ENCODE results near the gene ZFP92. TPM values are rescaled to one million over a fixed set of nuclear protein-coding genes. Genes with fewer than 3 reads are reported as not detected.
A peak's percentile ranks its signal among the peaks of the same experiment; 100 is the strongest.
"Not testable (repeated sequence)": the region's sequence is repeated elsewhere in the genome, so short reads cannot be mapped to it uniquely, and the experiment has no call there.

Gene ZFP92
- total RNA-seq, 1 donor from 2014 or later, result not detected

- Histone ChIP-seq H3K9ac (no peak overlapping the region), H3K4me1 (no peaks in the 10 kb centered on the region), H3K79me2 (ENCODE audit: low read depth) (no peaks in the 10 kb centered on the region), H3F3A (ENCODE audit: low read depth) (no peaks in the 10 kb centered on the region), H2AFZ (replicated peaks) (no peak overlapping the region), H3K9me3 (ENCODE audit: low read depth) (no peaks in the 10 kb centered on the region), H3K27ac (no peak overlapping the region), H4K20me1 (ENCODE audit: low read depth) (no peaks in the 10 kb centered on the region), H3K27me3 (no peaks in the 10 kb centered on the region), H3K4me2 (no peak overlapping the region), H3K36me3 (no peaks in the 10 kb centered on the region), H3K4me3 (no peak overlapping the region)
- Mint-ChIP-seq H3K36me3 (no peaks in the 10 kb centered on the region), H3K9me3 (peaks cover 7% of the 10 kb centered on the region), H3K27ac (no peak overlapping the region), H3K27me3 (ENCODE audit: insufficient read depth, low read depth) (peaks cover 6% of the 10 kb centered on the region), H3K4me1 (no peaks in the 10 kb centered on the region), H3K4me3 (no peak overlapping the region)
- no peak for DNase-seq (ENCODE audit: low spot score)
- no peak for TF ChIP-seq CTCF (IDR thresholded peaks at IDR 0.05)
- TF ChIP-seq EZH2 (IDR thresholded peaks at IDR 0.05), result no peak
- TF ChIP-seq EZH2phosphoT487 (IDR thresholded peaks at IDR 0.05), result no peak
Observed at GRCh38 chrX:153388722-153389459, 22.4 kb upstream of the ZFP92 start.

GRCh38 chrX:153389460-153389768 is 21.9 kb upstream of the ZFP92 start:
- H3K4me1 ChIP-seq; H3F3A ChIP-seq (ENCODE audit: low read depth); H3K4me2 ChIP-seq; H3K79me2 ChIP-seq (ENCODE audit: low read depth); H3K4me3 ChIP-seq; H3K36me3 Mint-ChIP-seq; H4K20me1 ChIP-seq (ENCODE audit: low read depth); H3K9ac ChIP-seq; H2AFZ ChIP-seq (replicated peaks); H3K27ac ChIP-seq; H3K4me3 Mint-ChIP-seq; H3K27ac Mint-ChIP-seq; DNase-seq (ENCODE audit: low spot score); H3K4me1 Mint-ChIP-seq; H3K9me3 Mint-ChIP-seq; H3K9me3 ChIP-seq (ENCODE audit: low read depth); H3K27me3 Mint-ChIP-seq (ENCODE audit: insufficient read depth, low read depth); H3K36me3 ChIP-seq; H3K27me3 ChIP-seq: not testable (repeated sequence)

- peaks cover 14% of the 10 kb centered on the region for H3K9me3 Mint-ChIP-seq
- no peak overlapping the region for H2AFZ ChIP-seq (replicated peaks)
- H3K4me3 ChIP-seq, result no peak overlapping the region
- no peak overlapping the region for H3K4me2 ChIP-seq
- no peak overlapping the region for H3K27ac Mint-ChIP-seq
- H3K4me1 Mint-ChIP-seq, result peaks cover 10% of the 10 kb centered on the region
- no peaks in the 10 kb centered on the region for H3F3A ChIP-seq (ENCODE audit: low read depth)
- no peak overlapping the region for H3K4me3 Mint-ChIP-seq
- TF ChIP-seq EZH2 (IDR thresholded peaks at IDR 0.05) (no peak), CTCF (IDR thresholded peaks at IDR 0.05) (no peak)
- DNase-seq (ENCODE audit: low spot score), result no peak
- peaks cover 2% of the 10 kb centered on the region for H3K27me3 Mint-ChIP-seq (ENCODE audit: insufficient read depth, low read depth)
- no peak overlapping the region for H3K27ac ChIP-seq
- no peak overlapping the region for H3K9ac ChIP-seq
- H3K4me1 ChIP-seq, result no peaks in the 10 kb centered on the region
- no peaks in the 10 kb centered on the region for H3K27me3 ChIP-seq
- no peaks in the 10 kb centered on the region for H3K79me2 ChIP-seq (ENCODE audit: low read depth)
- no peaks in the 10 kb centered on the region for H3K36me3 ChIP-seq
- H3K36me3 Mint-ChIP-seq, result no peaks in the 10 kb centered on the region
- H3K9me3 ChIP-seq (ENCODE audit: low read depth), result no peaks in the 10 kb centered on the region
- H4K20me1 ChIP-seq (ENCODE audit: low read depth), result no peaks in the 10 kb centered on the region
Observed at GRCh38 chrX:153392642-153393321, 18.5 kb upstream of the ZFP92 start.

GRCh38 chrX:153394612-153395011 is 16.7 kb upstream of the ZFP92 start:
- Histone ChIP-seq H3K79me2 (ENCODE audit: low read depth) (no peaks in the 10 kb centered on the region), H3K9ac (no peak overlapping the region), H3F3A (ENCODE audit: low read depth) (no peaks in the 10 kb centered on the region), H3K4me1 (no peaks in the 10 kb centered on the region), H3K27me3 (no peaks in the 10 kb centered on the region), H3K9me3 (ENCODE audit: low read depth) (no peaks in the 10 kb centered on the region), H3K36me3 (no peaks in the 10 kb centered on the region), H3K4me3 (no peak overlapping the region), H3K27ac (no peak overlapping the region), H3K4me2 (no peak overlapping the region), H2AFZ (replicated peaks) (no peak overlapping the region), H4K20me1 (ENCODE audit: low read depth) (no peaks in the 10 kb centered on the region)
- peaks cover 20% of the 10 kb centered on the region for H3K9me3 Mint-ChIP-seq
- H3K27ac Mint-ChIP-seq, result peak overlapping the region; percentile 52
- H3K4me1 Mint-ChIP-seq, result peaks cover 10% of the 10 kb centered on the region
- no peaks in the 10 kb centered on the region for H3K36me3 Mint-ChIP-seq
- no peak overlapping the region for H3K4me3 Mint-ChIP-seq
- H3K27me3 Mint-ChIP-seq (ENCODE audit: insufficient read depth, low read depth), result peaks cover 2% of the 10 kb centered on the region
- no peak for DNase-seq (ENCODE audit: low spot score)
- TF ChIP-seq CTCF (IDR thresholded peaks at IDR 0.05), result no peak
- TF ChIP-seq EZH2phosphoT487 (IDR thresholded peaks at IDR 0.05), result no peak
- TF ChIP-seq EZH2 (IDR thresholded peaks at IDR 0.05), result no peak

All from neural progenitor cell (in vitro differentiated cells).